IMR-90 (cell line): ENCODE results near the gene CROCC2. TPM values are rescaled to one million over a fixed set of nuclear protein-coding genes. Genes with fewer than 3 reads are reported as not detected.

Experiments used
- ATAC-seq: fragments of 200-7000 bp; cut with Tn5 transposase; 2 replicates; pipeline ENCODE4 v1.9.1; 2020; ENCODE audit warnings: low read depth, mild to moderate bottlenecking, moderate library complexity
- BruUV-seq: library from RNA; stranded (reverse); fragments of 400-500 nt; replicated peaks from 2 replicates; lab custom pipeline; 2021; lab: Mats Ljungman, UMichigan
- CTCF ChIA-PET: fragments of 300-600 bp; formaldehyde crosslinking; extraction: SDS; loops from one replicate; lab custom pipeline; 2021; ENCODE audit warnings: antibody characterized with exemption; lab: Yijun Ruan, JAX
- POLR2A ChIA-PET: fragments of 300-600 bp; sonication (Branson Sonifier 250); formaldehyde crosslinking; loops from one replicate; lab custom pipeline; 2022; ENCODE audit warnings: antibody characterized with exemption; ENCODE audit not compliant: unreplicated experiment; lab: Charles Lee
- DNase-seq: peaks from one replicate; pipeline ENCODE4 v3.0.0; 2013
- H2AFZ ChIP-seq: replicated peaks from 2 replicates; pipeline ENCODE3; 2013; ENCODE audit warnings: low read length, mild to moderate bottlenecking; ENCODE audit not compliant: poor library complexity
- H2AK5ac ChIP-seq: 2 replicates; pipeline ENCODE4 v1.6.1; 2013; ENCODE audit warnings: low read depth, low read length, inconsistent platforms
- H2AK9ac ChIP-seq: replicated peaks from 2 replicates; pipeline ENCODE3; 2013; ENCODE audit warnings: mild to moderate bottlenecking, low read depth, low read length, moderate library complexity; ENCODE audit not compliant: poor library complexity
- H2BK120ac ChIP-seq: 2 replicates; pipeline ENCODE4 v1.6.1; 2013; ENCODE audit warnings: low read depth, low read length, inconsistent platforms
- H2BK15ac ChIP-seq: 3 replicates; pipeline ENCODE4 v1.6.1; 2013; ENCODE audit warnings: low read depth, low read length, inconsistent platforms
- H2BK20ac ChIP-seq: 2 replicates; pipeline ENCODE4 v1.6.1; 2013; ENCODE audit warnings: low read depth, mild to moderate bottlenecking, inconsistent platforms, low read length, moderate library complexity
- H2BK5ac ChIP-seq: 2 replicates; pipeline ENCODE4 v1.6.1; 2013; ENCODE audit warnings: mild to moderate bottlenecking, low read depth, low read length, inconsistent platforms; ENCODE audit not compliant: poor library complexity, severe bottlenecking
- H3K14ac ChIP-seq: replicated peaks from 2 replicates; pipeline ENCODE4 v1.6.1; 2013; ENCODE audit warnings: low read depth, low read length, inconsistent platforms
- H3K18ac ChIP-seq: 2 replicates; pipeline ENCODE4 v1.6.1; 2013; ENCODE audit warnings: low read depth, low read length, control low read depth
- H3K23ac ChIP-seq: 2 replicates; pipeline ENCODE4 v1.6.1; 2013; ENCODE audit warnings: low read depth, low read length, inconsistent platforms
- H3K27ac ChIP-seq: 2 replicates; pipeline ENCODE4 v1.5.1; 2013; ENCODE audit warnings: mild to moderate bottlenecking, control low read depth, low read length; ENCODE audit not compliant: insufficient read depth
- H3K27me3 ChIP-seq: 2 replicates; pipeline ENCODE4 v1.6.1; 2013; ENCODE audit warnings: low read length; ENCODE audit not compliant: control insufficient read depth, insufficient read depth
- H3K36me3 ChIP-seq: 2 replicates; pipeline ENCODE4 v1.6.1; 2013; ENCODE audit warnings: low read length, mixed read lengths; ENCODE audit not compliant: control insufficient read depth, insufficient read depth
- H3K4ac ChIP-seq: 2 replicates; pipeline ENCODE4 v1.6.1; 2013; ENCODE audit warnings: low read depth, low read length, inconsistent platforms
- H3K4me1 ChIP-seq: 2 replicates; pipeline ENCODE4 v1.6.1; 2013; ENCODE audit warnings: low read length, mixed read lengths; ENCODE audit not compliant: control insufficient read depth, insufficient read depth
- H3K4me2 ChIP-seq: 2 replicates; pipeline ENCODE4 v1.6.1; 2013; ENCODE audit warnings: low read depth, mild to moderate bottlenecking, control low read depth, low read length, moderate library complexity
- H3K4me3 ChIP-seq: 2 replicates; pipeline ENCODE4 v1.5.1; 2013; ENCODE audit warnings: low read depth, mild to moderate bottlenecking, control low read depth, low read length, moderate library complexity; ENCODE audit not compliant: insufficient read depth
- H3K56ac ChIP-seq: 2 replicates; pipeline ENCODE4 v1.6.1; 2013; ENCODE audit warnings: low read length, inconsistent platforms; ENCODE audit not compliant: insufficient read depth; ENCODE audit errors: extremely low read depth
- H3K79me1 ChIP-seq, 2 experiments: 2 replicates each; pipeline ENCODE4 v1.6.1; 2013; ENCODE audit warnings: low read length in 2 of 2, inconsistent platforms in 1 of 2, low read depth in 1 of 2
- H3K9ac ChIP-seq: 2 replicates; pipeline ENCODE4 v1.6.1; 2013; ENCODE audit warnings: low read depth, low read length, control low read depth
- H3K9me1 ChIP-seq: 2 replicates; pipeline ENCODE4 v1.6.1; 2013; ENCODE audit warnings: low read length, inconsistent platforms; ENCODE audit not compliant: insufficient read depth
- H3K9me3 ChIP-seq: 2 replicates; pipeline ENCODE4 v1.6.1; 2013; ENCODE audit warnings: low read length; ENCODE audit not compliant: control insufficient read depth, insufficient read depth
- H4K20me1 ChIP-seq: 2 replicates; pipeline ENCODE4 v1.6.1; 2013; ENCODE audit warnings: low read length, inconsistent platforms; ENCODE audit not compliant: insufficient read depth
- H4K5ac ChIP-seq: 2 replicates; pipeline ENCODE4 v1.6.1; 2013; ENCODE audit warnings: mild to moderate bottlenecking, low read depth, low read length, control low read depth
- H4K8ac ChIP-seq, 2 experiments: 2 replicates each; pipeline ENCODE4 v1.6.1; 2013; ENCODE audit warnings: low read depth in 2 of 2, low read length in 2 of 2, control low read depth in 1 of 2, inconsistent platforms in 1 of 2
- H4K91ac ChIP-seq: 2 replicates; pipeline ENCODE4 v1.6.1; 2013; ENCODE audit warnings: low read depth, low read length, inconsistent platforms; ENCODE audit not compliant: insufficient read depth
- BHLHE40 ChIP-seq: fragments of 150-350 bp; IDR thresholded peaks from 2 replicates; pipeline ENCODE4 v1.6.1; 2016; ENCODE audit warnings: mild to moderate bottlenecking, low read depth, low read length
- CEBPB ChIP-seq: IDR thresholded peaks from 2 replicates; pipeline ENCODE4 v1.6.1; 2012; ENCODE audit warnings: low read depth, low read length, improper control_type of control experiment
- CHD1 ChIP-seq: IDR thresholded peaks from 2 replicates; pipeline ENCODE4 v1.6.1; 2012; ENCODE audit warnings: low read depth, low read length, improper control_type of control experiment
- FOS ChIP-seq: fragments of 150-350 bp; IDR thresholded peaks from 2 replicates; pipeline ENCODE4 v1.6.1; 2016; ENCODE audit warnings: low read depth, low read length
- MAFK ChIP-seq: IDR thresholded peaks from 2 replicates; pipeline ENCODE4 v1.6.1; 2012; ENCODE audit warnings: low read depth, low read length, improper control_type of control experiment
- MAZ ChIP-seq: IDR thresholded peaks from 2 replicates; pipeline ENCODE4 v1.6.1; 2012; ENCODE audit warnings: low read depth, mild to moderate bottlenecking, low read length, improper control_type of control experiment, moderate library complexity, borderline replicate concordance
- MXI1 ChIP-seq: IDR thresholded peaks from 2 replicates; pipeline ENCODE4 v1.6.1; 2012; ENCODE audit warnings: low read depth, mild to moderate bottlenecking, low read length, moderate library complexity, borderline replicate concordance
- NFE2L2 ChIP-seq: fragments of 150-350 bp; IDR thresholded peaks from 2 replicates; pipeline ENCODE4 v1.6.1; 2016; ENCODE audit warnings: low read depth, mild to moderate bottlenecking, low read length
- POLR2A ChIP-seq: IDR thresholded peaks from 2 replicates; pipeline ENCODE4 v1.6.1; 2012; ENCODE audit warnings: mild to moderate bottlenecking, low read depth, low read length
- RAD21 ChIP-seq: IDR thresholded peaks from 2 replicates; pipeline ENCODE4 v1.6.1; 2012; ENCODE audit warnings: low read length, improper control_type of control experiment
- RCOR1 ChIP-seq: IDR thresholded peaks from 2 replicates; pipeline ENCODE4 v1.6.1; 2012; ENCODE audit warnings: mild to moderate bottlenecking, low read length, improper control_type of control experiment; ENCODE audit not compliant: insufficient replicate concordance
- RFX5 ChIP-seq: IDR thresholded peaks from 2 replicates; pipeline ENCODE4 v1.8.0; 2012; ENCODE audit warnings: low read depth, mild to moderate bottlenecking, low read length, moderate library complexity
- SMC3 ChIP-seq: fragments of 150-350 bp; IDR thresholded peaks from 2 replicates; pipeline ENCODE4 v1.6.1; 2016; ENCODE audit warnings: low read depth, mild to moderate bottlenecking, antibody characterized with exemption, low read length, moderate library complexity
- WGBS, 2 experiments: methylation state at CpG; one replicate each; pipeline versions ENCODE4 v1.1.5 to v1.1.7; 2013; ENCODE audit warnings: missing lambda C conversion rate in 2 of 2; ENCODE audit not compliant: insufficient read length in 1 of 2; ENCODE audit errors: extremely low coverage in 2 of 2; 5-methylcytosine and 5-hydroxymethylcytosine counted together
- dilution Hi-C: fragments of 300-500 bp; cut with HindIII; formaldehyde crosslinking; loops from one replicate; pipeline ENCODE4 v1.14.3; 2018; ENCODE audit warnings: low sequenced_read_pairs; ENCODE audit not compliant: unreplicated experiment
- in situ Hi-C: fragments of 300-500 bp; cut with MboI; formaldehyde crosslinking; loops from 3 replicates; pipeline ENCODE4 v1.14.3; 2019; ENCODE audit warnings: low sequenced_read_pairs, inconsistent platforms, mixed read lengths
- intact Hi-C: fragments of 100-400 bp; cut with micrococcal nuclease; formaldehyde crosslinking; loops from 2 replicates; pipeline ENCODE4 v1.10.0; 2022
- polyA plus RNA-seq, 3 experiments: library from polyadenylated mRNA; depleted of rRNA; stranded (reverse); fragments of >200 nt; gene quantifications; 2 replicates each; pipeline ENCODE4 v1.2.3, GENCODE V29; 2012; ENCODE audit warnings: low replicate concordance in 1 of 3
- total RNA-seq: library from RNA; depleted of rRNA; stranded (reverse); fragments of >200 nt; gene quantifications from 2 replicates; pipeline ENCODE4 v1.2.3, GENCODE V29; 2012
- TF ChIP-seq, protein P1 (sequence below): conservative IDR thresholded peaks from 2 replicates; pipeline ENCODE4 v1.5.1; 2012; ENCODE audit warnings: mild to moderate bottlenecking, low read depth, low read length, improper control_type of control experiment
- TF ChIP-seq, protein P2 (sequence below): fragments of 150-350 bp; IDR thresholded peaks from 2 replicates; pipeline ENCODE4 v1.6.1; 2016; ENCODE audit warnings: low read depth, mild to moderate bottlenecking, low read length, moderate library complexity, borderline replicate concordance
- TF ChIP-seq, protein P3 (sequence below): fragments of 150-350 bp; IDR thresholded peaks from 2 replicates; pipeline ENCODE4 v1.6.1; 2017; ENCODE audit warnings: mild to moderate bottlenecking, antibody characterized with exemption, low read length, low read depth

Gene CROCC2
- total and polyA plus RNA-seq, 2 of the 4 experiments (the other 2 are of a cell fraction) = not detected

DNA sequence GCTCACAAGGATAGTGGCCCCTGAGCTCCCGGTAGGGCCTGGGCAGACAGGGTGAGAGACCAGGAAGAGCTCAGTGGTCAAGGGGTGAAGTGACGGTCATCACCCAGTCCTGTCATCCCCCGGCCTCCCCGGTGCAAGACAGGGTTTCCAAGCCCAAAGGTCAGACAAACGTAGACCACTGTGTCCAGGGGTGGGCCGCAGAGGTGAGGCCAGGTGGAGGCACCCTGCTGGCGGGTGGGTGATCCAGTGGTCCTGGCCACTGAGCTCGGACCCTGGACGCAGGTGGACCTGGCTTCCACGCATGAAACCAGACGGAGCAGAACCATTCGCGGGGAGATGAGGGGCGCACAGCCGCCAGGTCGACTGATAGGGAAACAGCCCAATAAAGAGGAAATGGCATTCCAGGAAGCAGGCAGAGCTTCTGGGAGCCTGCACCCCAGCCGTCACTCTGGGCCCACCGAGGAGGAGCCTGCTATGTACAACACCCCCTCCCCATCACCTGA, 77.9 kb downstream of the CROCC2 start:
- no peak overlapping the region for H2BK120ac ChIP-seq
- no peak overlapping the region for H3K18ac ChIP-seq
- peaks cover 11% of the 10 kb centered on the region for H3K9me3 ChIP-seq
- H4K5ac ChIP-seq = no peak overlapping the region
- no peak for TF ChIP-seq SMC3
- TF ChIP-seq, protein P1, sequence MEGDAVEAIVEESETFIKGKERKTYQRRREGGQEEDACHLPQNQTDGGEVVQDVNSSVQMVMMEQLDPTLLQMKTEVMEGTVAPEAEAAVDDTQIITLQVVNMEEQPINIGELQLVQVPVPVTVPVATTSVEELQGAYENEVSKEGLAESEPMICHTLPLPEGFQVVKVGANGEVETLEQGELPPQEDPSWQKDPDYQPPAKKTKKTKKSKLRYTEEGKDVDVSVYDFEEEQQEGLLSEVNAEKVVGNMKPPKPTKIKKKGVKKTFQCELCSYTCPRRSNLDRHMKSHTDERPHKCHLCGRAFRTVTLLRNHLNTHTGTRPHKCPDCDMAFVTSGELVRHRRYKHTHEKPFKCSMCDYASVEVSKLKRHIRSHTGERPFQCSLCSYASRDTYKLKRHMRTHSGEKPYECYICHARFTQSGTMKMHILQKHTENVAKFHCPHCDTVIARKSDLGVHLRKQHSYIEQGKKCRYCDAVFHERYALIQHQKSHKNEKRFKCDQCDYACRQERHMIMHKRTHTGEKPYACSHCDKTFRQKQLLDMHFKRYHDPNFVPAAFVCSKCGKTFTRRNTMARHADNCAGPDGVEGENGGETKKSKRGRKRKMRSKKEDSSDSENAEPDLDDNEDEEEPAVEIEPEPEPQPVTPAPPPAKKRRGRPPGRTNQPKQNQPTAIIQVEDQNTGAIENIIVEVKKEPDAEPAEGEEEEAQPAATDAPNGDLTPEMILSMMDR = no peak
- no peak for TF ChIP-seq FOS
- no peak for TF ChIP-seq POLR2A
- no peak for TF ChIP-seq BHLHE40
- no peak for TF ChIP-seq CEBPB
- TF ChIP-seq CHD1 = no peak
- TF ChIP-seq MAZ = no peak
- no peak for TF ChIP-seq RFX5
- TF ChIP-seq, protein P2, sequence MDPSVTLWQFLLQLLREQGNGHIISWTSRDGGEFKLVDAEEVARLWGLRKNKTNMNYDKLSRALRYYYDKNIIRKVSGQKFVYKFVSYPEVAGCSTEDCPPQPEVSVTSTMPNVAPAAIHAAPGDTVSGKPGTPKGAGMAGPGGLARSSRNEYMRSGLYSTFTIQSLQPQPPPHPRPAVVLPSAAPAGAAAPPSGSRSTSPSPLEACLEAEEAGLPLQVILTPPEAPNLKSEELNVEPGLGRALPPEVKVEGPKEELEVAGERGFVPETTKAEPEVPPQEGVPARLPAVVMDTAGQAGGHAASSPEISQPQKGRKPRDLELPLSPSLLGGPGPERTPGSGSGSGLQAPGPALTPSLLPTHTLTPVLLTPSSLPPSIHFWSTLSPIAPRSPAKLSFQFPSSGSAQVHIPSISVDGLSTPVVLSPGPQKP = no peak
- TF ChIP-seq RAD21 = no peak
- no peak for TF ChIP-seq MXI1
- no peak for TF ChIP-seq MAFK
- no peak for TF ChIP-seq NFE2L2
- TF ChIP-seq RCOR1 = no peak
- TF ChIP-seq, protein P3, sequence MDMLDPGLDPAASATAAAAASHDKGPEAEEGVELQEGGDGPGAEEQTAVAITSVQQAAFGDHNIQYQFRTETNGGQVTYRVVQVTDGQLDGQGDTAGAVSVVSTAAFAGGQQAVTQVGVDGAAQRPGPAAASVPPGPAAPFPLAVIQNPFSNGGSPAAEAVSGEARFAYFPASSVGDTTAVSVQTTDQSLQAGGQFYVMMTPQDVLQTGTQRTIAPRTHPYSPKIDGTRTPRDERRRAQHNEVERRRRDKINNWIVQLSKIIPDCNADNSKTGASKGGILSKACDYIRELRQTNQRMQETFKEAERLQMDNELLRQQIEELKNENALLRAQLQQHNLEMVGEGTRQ = no peak
- dilution Hi-C loops (no loop called here), in situ Hi-C loops (no loop called here), intact Hi-C loops (no loop called here)
- H2BK20ac ChIP-seq = no peak overlapping the region
- peaks cover 15% of the 10 kb centered on the region for H3K4me1 ChIP-seq
- no peaks in the 10 kb centered on the region for H4K20me1 ChIP-seq
- no peak overlapping the region for H3K14ac ChIP-seq
- no peak overlapping the region for H2BK5ac ChIP-seq
- H3K9me1 ChIP-seq = no peaks in the 10 kb centered on the region
- no peak overlapping the region for H3K9ac ChIP-seq
- ChIA-PET CTCF (interaction anchor here (0.7 to 1.1 kb wide), 2 partner anchors 8 to 34 kb away, joined by 3 to 6 read pairs; no protein-coding TSS in a partner anchor), POLR2A (no interaction called here)
- no peak overlapping the region for H2AK9ac ChIP-seq
- no peak overlapping the region for H4K8ac ChIP-seq
- no peak overlapping the region for H3K4me2 ChIP-seq
- H2AFZ ChIP-seq = no peak overlapping the region
- no peaks in the 10 kb centered on the region for H3K79me1 ChIP-seq
- no peak overlapping the region for H2BK15ac ChIP-seq
- WGBS, 2 experiments = 73% methylated on average over 6 of the region's 18 CpGs; no CpG with 5 or more reads in 1 of the 2 experiments
- DNase-seq (no peak), ATAC-seq (no peak)
- peaks cover 7% of the 10 kb centered on the region; the same call in 1 of the 2 replicates for H3K27me3 ChIP-seq
- H3K4ac ChIP-seq = no peak overlapping the region
- no peak overlapping the region for H3K23ac ChIP-seq
- H2AK5ac ChIP-seq = no peak overlapping the region
- H3K36me3 ChIP-seq = no peaks in the 10 kb centered on the region
- no peak overlapping the region for H4K91ac ChIP-seq
- H3K27ac ChIP-seq = no peak overlapping the region
- H3K56ac ChIP-seq = no peak overlapping the region
- no TSS peak for BruUV-seq
- no peak overlapping the region for H3K4me3 ChIP-seq
